ENCODE results near the gene RAD50.

Gene RAD50

DNA sequence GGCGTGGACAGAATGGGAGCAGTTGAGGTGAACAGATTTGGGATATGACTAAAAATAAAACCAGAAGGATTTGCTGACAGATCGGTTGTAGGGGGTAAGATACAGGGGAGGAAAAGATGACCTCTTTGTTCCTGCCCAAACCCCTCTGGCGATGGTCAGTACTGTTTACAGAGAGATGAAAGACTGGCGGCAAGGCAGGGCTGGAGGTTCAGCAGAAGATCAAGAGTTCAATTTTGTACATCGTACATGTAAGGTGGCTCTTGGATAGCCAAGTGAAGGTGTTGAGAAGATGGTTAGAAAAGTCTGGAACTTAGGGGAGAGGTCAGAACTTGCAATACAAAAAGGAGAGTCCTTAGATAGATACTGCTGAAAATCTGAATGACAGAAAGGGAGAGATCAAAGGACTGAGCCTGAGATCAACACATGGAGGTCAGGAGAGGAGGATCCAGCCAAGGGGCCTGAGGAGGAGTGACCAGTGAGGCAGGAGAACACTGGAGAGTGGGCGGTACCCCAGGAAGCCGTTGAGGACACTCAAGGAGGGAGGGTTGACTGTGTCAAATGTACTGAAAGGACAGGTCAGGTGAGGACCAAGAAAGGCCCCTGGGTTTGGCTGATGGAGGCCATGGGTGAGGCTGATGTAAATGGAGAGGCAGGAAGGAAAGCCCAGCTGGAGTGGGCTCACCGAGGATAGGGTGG, 124.2 kb downstream of the RAD50 start:
- TF ChIP-seq, protein P1, sequence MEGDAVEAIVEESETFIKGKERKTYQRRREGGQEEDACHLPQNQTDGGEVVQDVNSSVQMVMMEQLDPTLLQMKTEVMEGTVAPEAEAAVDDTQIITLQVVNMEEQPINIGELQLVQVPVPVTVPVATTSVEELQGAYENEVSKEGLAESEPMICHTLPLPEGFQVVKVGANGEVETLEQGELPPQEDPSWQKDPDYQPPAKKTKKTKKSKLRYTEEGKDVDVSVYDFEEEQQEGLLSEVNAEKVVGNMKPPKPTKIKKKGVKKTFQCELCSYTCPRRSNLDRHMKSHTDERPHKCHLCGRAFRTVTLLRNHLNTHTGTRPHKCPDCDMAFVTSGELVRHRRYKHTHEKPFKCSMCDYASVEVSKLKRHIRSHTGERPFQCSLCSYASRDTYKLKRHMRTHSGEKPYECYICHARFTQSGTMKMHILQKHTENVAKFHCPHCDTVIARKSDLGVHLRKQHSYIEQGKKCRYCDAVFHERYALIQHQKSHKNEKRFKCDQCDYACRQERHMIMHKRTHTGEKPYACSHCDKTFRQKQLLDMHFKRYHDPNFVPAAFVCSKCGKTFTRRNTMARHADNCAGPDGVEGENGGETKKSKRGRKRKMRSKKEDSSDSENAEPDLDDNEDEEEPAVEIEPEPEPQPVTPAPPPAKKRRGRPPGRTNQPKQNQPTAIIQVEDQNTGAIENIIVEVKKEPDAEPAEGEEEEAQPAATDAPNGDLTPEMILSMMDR (IDR thresholded peaks at IDR 0.05; ENCODE audit: control insufficient read depth, insufficient read depth, low read depth, low read length, missing control alignments) = no peak
- no peak for DNase-seq (ENCODE audit: low read depth)
- H3K4me3 ChIP-seq (ENCODE audit: control insufficient read depth, low read depth, low read length) = no peak overlapping the region

DNA sequence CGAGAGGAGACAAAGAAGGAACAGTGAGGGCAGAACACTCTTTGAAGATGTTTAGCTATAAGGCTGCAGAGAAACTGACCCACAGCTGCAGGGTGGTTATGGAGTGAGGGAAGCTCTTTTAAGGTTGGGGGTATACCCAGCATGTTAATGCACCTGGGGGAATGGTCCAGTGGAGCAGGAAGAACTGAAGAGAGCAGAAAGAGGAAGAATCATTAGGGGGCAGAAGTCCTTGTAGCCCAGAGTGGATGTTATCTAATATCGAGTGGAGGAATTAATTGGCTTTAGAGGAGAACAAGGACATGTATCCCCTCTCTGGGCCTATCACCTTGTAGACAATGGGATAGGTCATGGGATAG, 124.7 kb downstream of the RAD50 start:
- TF ChIP-seq, protein P1 (IDR thresholded peaks at IDR 0.05; ENCODE audit: control insufficient read depth, insufficient read depth, low read depth, low read length, missing control alignments) = no peak
- H3K4me3 ChIP-seq (ENCODE audit: control insufficient read depth, low read depth, low read length) = no peak overlapping the region
- DNase-seq (ENCODE audit: low read depth) = no peak

DNA sequence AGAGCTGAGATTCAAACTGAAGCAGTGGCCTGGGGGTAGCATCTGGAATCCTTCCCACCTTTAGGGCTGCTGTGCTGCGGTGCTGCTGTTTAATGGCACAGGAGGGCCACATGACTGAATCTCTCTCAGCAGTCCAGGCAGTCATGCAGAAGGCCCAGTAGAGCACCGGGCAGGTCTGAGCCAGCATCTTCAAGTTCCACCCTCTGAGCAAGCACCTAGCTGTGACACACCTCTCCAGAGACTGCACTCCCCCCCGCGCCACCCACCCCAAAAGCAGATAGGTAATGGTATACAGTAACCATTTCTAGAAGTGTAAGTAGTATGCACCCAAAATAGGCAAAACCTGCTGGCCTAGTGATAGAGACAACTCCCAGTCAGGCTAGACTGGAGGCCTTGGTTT, 125.2 kb downstream of the RAD50 start:
- TF ChIP-seq, protein P1 (IDR thresholded peaks at IDR 0.05; ENCODE audit: control insufficient read depth, insufficient read depth, low read depth, low read length, missing control alignments) = no peak
- DNase-seq (ENCODE audit: low read depth) = no peak
- H3K4me3 ChIP-seq (ENCODE audit: control insufficient read depth, low read depth, low read length) = no peak overlapping the region

DNA sequence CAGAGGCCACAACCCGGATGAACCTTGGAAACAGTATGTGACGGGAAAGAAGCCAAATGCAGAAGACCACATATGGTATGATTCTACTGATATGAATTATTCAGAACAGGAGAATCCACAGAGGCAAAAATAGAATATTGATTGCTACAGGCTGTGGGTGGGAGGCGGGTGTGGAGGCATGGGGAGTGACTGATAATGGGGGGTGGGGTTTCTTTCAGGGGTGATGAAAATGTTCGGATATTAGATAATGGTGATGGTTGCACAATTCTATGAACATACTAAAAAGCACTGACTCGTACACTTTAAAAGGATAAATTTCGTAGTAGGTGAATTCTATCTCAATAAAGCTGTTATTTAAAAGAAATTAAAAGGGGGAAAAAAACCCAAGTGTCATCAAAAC, 127.7 kb downstream of the RAD50 start:
- TF ChIP-seq, protein P1 (IDR thresholded peaks at IDR 0.05; ENCODE audit: control insufficient read depth, insufficient read depth, low read depth, low read length, missing control alignments) = no peak
- no peak overlapping the region for H3K4me3 ChIP-seq (ENCODE audit: control insufficient read depth, low read depth, low read length)
- DNase-seq (ENCODE audit: low read depth) = no peak

DNA sequence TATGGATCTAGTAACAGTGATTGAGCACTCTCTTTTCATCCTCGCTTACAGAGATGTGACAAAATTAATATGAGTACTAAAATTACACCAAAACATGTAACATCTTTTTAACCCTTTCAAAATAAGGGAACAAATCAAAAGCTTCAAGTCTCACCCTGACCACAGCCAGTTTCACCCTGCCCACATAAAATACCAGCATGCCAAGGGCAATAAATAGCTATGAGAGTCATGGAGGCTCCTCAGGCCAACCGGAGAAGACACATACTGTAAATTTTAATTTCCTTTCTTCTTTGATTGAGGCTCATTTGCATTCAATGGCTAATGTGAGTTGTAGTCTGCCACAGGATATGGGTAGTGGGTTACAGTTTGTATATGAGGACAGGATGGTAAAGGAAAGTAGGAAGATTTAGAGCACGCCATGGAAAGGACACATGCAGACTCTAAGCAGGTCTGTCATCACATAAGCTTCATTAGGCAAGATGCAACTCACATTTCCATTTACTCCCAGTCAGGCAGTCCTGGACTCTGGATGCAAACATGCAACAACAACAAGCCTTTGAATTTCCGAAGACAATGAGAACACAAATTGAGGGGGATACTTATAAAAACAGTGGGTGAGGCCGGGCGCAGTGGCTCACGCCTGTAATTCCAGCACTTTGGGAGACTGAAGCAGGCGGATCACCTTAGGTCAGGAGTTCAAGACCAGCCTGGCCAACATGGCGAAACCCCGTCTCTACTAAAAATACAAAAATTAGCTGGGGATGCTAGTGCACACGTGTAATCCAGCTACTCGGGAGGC, 128.3 kb downstream of the RAD50 start:
- TF ChIP-seq, protein P1 (IDR thresholded peaks at IDR 0.05; ENCODE audit: control insufficient read depth, insufficient read depth, low read depth, low read length, missing control alignments) = no peak
- no peak for DNase-seq (ENCODE audit: low read depth)
- H3K4me3 ChIP-seq (ENCODE audit: control insufficient read depth, low read depth, low read length) = no peak overlapping the region

DNA sequence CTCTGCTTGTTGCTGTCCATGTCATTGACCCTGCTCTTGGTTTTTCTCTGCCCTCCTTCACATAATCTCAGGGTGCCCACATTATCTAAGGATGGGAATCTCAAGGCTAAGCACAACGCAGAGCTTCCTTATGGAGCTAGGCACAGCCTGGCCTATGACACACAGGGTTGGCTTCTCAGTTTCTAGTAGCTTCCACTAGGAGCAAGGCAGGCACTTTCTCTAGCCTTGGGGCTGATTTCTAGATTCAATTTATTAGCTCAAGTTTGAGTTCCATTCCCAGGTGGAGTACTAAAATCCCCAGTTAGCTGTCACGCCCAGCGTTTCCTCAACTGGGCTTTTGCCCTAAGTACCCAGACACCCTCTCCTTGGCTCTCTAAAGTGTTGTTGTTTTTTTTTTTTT, 129.4 kb downstream of the RAD50 start:
- no peak for DNase-seq (ENCODE audit: low read depth)
- H3K4me3 ChIP-seq (ENCODE audit: control insufficient read depth, low read depth, low read length) = no peak overlapping the region
- TF ChIP-seq, protein P1 (IDR thresholded peaks at IDR 0.05; ENCODE audit: control insufficient read depth, insufficient read depth, low read depth, low read length, missing control alignments) = no peak
